Skeletal muscle tissue (tissue), 4 donors: Measurements from ENCODE around the gene FXYD1. TPM values are rescaled to one million over a fixed set of nuclear protein-coding genes. Genes with fewer than 3 reads are reported as not detected.
"Not testable (repeated sequence)": the region's sequence is repeated elsewhere in the genome, so short reads cannot be mapped to it uniquely, and the experiment has no call there.

Source experiments
- H3K27ac ChIP-seq: one replicate; pipeline ENCODE4 v1.7.0; 2013; ENCODE audit warnings: mild to moderate bottlenecking, low read depth, low read length, inconsistent platforms
- H3K27me3 ChIP-seq, 3 donors: one replicate each; pipeline ENCODE4 v1.7.0; 2013; ENCODE audit warnings: low read length in 3 of 3; ENCODE audit not compliant: control insufficient read depth in 3 of 3, insufficient read depth in 3 of 3
- H3K36me3 ChIP-seq, 3 donors: one replicate each; pipeline ENCODE4 v1.7.0; 2013; ENCODE audit warnings: low read length in 3 of 3; ENCODE audit not compliant: control insufficient read depth in 3 of 3, insufficient read depth in 3 of 3
- H3K4me1 ChIP-seq, 3 donors: one replicate each; pipeline ENCODE4 v1.7.0; 2013; ENCODE audit warnings: low read length in 3 of 3, mild to moderate bottlenecking in 3 of 3; ENCODE audit not compliant: control insufficient read depth in 3 of 3, insufficient read depth in 3 of 3
- H3K4me3 ChIP-seq, 3 donors: one replicate each; pipeline ENCODE4 v1.7.0; 2013; ENCODE audit warnings: low read length in 3 of 3
- H3K9ac ChIP-seq, 3 donors: one replicate each; pipeline ENCODE4 v1.7.0; 2013; ENCODE audit warnings: low read length in 3 of 3, mild to moderate bottlenecking in 3 of 3, moderate library complexity in 2 of 3, low read depth in 1 of 3
- H3K9me3 ChIP-seq, 3 donors: one replicate each; pipeline ENCODE4 v1.7.0; 2013; ENCODE audit warnings: low read length in 3 of 3; ENCODE audit not compliant: control insufficient read depth in 3 of 3
- total RNA-seq: library from RNA; depleted of rRNA; stranded (reverse); fragments of >200 nt; gene quantifications from one replicate; pipeline ENCODE4 v1.2.3, GENCODE V29; 2014
- donor health status: Osteomylitis.

The FXYD1 gene
- total RNA-seq, 1 donor from 2014 or later, result 45.4 TPM

DNA sequence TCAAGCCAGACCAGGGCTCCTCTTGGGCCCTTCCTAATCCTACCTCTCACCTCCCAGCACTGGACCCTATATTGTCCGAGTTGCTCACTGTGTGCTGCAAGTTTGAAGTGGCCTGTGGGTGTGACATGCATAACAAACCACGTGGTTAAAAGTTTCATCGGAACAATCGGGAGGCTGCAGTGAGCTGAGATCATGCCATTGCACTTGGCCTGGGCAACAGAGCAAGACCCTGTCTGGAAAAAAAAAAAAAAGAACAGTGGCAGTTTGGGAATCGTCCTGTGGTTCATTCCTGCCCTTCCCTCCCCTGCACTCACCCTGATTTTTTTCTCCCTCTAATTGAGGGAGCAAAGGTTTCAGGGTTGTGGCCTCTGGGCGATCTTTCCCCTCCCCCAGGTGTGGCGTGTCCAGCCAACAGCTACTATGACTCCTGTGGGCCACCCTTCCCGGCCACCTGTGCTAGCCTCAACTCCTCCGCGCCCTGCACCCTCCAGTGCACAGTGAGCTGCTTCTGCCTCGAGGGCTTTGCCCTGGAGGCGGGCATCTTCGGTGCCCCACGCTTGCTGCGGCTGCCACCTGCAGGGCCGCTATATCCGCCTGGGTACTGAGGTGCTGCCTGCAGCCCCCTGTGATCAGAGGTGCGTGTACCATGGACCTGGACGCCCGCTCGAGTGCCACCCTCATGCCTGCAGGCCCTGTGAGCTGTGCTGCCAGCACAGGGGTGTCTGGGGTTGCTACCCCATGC, 39.3 kb upstream of the FXYD1 start:
- H3K36me3 ChIP-seq, result no peaks in the 10 kb centered on the region
- no peak overlapping the region for H3K27ac ChIP-seq
- no peak overlapping the region for H3K4me3 ChIP-seq
- H3K4me1 ChIP-seq, result peaks cover 0 to 11% (median 6%) of the 10 kb centered on the region in 3 donors
- H3K9me3 ChIP-seq, result no peaks in the 10 kb centered on the region
- H3K27me3 ChIP-seq, result no peaks in the 10 kb centered on the region
- H3K9ac ChIP-seq, result no peak overlapping the region

DNA sequence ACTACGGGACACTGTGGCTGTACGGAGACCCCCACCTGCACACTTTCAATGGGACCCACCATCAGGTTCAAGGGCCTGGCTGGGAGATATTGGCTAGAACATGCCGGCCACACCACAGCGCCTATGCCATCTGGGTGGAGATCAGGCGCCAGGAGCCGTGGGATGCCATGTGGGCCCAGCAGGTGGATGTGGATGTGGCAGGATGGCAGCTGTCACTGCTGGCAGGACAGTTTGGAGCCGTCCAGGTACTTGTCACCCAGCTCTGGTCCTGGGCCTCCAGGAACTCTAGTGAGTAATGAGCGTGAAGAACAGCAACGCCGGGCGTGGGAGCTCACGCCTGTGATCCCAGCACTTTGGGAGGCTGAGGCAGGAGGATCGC, 38.7 kb upstream of the FXYD1 start:
- Histone ChIP-seq H3K9me3 (no peaks in the 10 kb centered on the region), H3K4me1 (peaks cover 0 to 11% (median 6%) of the 10 kb centered on the region in 3 donors), H3K4me3 (no peak overlapping the region), H3K36me3 (no peaks in the 10 kb centered on the region), H3K27me3 (no peaks in the 10 kb centered on the region), H3K27ac (no peak overlapping the region), H3K9ac (no peak overlapping the region)

DNA sequence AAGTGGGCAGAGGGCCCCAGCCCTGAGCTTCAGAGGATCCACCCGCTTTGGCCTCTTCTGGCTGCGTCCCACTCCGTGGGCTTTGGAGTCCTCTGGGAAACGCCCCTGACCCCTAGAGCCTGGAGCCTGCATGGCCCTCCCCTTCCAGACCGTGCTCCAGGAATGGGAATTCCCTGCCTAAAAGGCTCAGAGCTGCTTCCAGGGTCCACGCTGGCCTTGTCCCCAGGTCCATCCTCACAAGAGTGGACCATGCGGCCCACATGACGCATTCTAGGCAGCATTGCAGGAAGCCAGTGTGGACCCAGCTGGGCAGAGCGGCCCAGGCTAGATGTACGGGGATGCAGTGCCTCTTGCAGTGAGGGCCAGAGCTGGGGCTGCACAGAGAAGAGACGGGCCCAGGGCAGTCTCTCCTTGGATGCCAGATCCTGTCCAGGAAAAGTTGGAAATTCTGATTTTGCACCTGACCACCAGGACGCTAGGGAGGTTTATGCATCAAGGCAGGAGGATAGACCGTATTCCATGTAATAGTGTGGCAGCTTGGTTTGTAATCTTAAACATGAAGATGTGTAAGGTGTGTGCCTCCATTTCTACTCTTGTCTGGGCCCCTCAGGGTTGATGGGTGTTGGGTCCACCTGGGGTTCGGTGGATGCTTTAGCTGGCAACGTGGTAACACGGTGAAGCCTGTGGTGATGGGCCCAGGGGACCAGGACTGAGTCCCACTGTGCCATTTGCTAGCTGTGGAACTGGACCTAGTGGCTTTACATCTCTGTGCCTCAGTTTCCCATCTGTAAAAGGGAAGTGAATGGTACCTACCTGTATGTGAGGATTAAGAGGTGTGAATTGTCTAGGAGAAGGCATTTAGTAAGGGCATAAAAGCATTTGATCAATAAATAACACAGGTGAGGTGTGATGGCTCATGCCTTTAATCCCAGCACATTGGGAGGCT, 37.8 kb upstream of the FXYD1 start:
- no peaks in the 10 kb centered on the region for H3K36me3 ChIP-seq
- H3K27ac ChIP-seq, result no peak overlapping the region
- H3K9me3 ChIP-seq, result no peaks in the 10 kb centered on the region
- no peaks in the 10 kb centered on the region for H3K27me3 ChIP-seq
- H3K4me1 ChIP-seq, result peaks cover 0 to 11% (median 6%) of the 10 kb centered on the region in 3 donors
- H3K9ac ChIP-seq, result no peak overlapping the region
- no peak overlapping the region for H3K4me3 ChIP-seq

DNA sequence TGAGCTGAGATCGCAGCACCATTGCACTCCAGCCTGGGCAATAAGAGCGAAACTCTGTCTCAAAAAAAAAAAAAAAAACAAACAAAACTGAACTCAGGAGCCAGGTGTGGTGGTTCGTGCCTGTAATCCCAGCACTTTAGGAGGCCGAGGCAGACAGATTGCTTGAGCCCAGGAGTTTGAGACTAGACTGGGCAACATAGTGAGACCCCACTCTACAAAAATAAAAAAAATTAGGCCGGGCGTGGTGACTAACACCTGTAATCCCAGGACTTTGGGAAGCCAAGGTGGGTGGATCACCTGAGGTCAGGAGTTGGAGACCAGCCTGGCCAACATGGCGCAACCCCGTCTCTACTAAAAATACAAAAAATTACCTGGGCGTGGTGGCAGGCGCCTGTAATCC, 36.7 kb upstream of the FXYD1 start:
- not testable (repeated sequence) for H3K4me3 ChIP-seq, H3K27ac ChIP-seq, H3K36me3 ChIP-seq, H3K27me3 ChIP-seq, H3K9ac ChIP-seq, H3K9me3 ChIP-seq
- H3K4me1 ChIP-seq, result peaks cover 0 to 14% (median 7%) of the 10 kb centered on the region in 3 donors

DNA sequence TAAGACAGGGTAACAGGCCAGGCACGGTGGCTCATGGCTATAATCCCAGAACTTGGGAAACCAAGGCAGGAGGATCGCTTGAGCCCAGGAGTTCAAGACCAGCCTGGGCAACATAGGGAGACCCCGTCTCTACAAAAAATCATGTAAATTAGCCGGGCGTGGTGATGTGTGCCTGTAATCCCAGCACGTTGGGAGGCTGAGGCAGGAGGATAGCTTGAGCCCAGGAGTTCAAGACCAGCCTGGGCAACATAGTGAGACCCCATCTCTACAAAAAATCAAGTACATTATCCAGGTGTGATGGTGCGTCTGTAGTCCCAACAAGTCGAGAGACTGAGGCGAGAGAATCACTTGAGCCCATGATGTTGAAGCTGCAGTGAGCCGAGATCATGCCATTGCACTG, 35.0 kb upstream of the FXYD1 start:
- not testable (repeated sequence) for H3K9me3 ChIP-seq, H3K27ac ChIP-seq, H3K9ac ChIP-seq, H3K4me3 ChIP-seq, H3K36me3 ChIP-seq, H3K27me3 ChIP-seq
- H3K4me1 ChIP-seq, result peaks cover 0 to 15% (median 7%) of the 10 kb centered on the region in 3 donors

DNA sequence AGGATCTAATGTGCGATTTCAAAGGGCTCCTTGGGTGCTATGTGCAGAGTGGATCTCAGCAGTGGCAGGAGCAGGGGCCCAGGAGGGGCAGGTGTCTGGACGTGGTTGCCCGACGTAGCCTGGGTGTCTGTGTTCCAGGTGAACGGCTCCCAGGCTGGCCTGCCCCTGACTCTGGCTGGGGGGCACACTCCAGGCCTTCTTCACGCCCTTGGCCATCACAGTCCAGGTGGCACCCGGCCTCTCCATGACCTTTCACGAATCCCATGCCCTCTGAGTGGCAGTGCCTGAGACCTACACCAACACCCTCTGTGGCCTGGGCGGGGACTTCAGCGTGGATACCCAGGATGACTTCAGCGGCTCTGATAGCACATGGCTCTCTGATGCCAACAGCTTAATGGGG, 34.3 kb upstream of the FXYD1 start:
- peaks cover 0 to 13% (median 4%) of the 10 kb centered on the region in 3 donors for H3K4me1 ChIP-seq
- H3K36me3 ChIP-seq, result no peaks in the 10 kb centered on the region
- H3K9me3 ChIP-seq, result no peaks in the 10 kb centered on the region
- H3K27ac ChIP-seq, result no peak overlapping the region
- H3K9ac ChIP-seq, result no peak overlapping the region
- H3K4me3 ChIP-seq, result no peak overlapping the region
- no peaks in the 10 kb centered on the region for H3K27me3 ChIP-seq

DNA sequence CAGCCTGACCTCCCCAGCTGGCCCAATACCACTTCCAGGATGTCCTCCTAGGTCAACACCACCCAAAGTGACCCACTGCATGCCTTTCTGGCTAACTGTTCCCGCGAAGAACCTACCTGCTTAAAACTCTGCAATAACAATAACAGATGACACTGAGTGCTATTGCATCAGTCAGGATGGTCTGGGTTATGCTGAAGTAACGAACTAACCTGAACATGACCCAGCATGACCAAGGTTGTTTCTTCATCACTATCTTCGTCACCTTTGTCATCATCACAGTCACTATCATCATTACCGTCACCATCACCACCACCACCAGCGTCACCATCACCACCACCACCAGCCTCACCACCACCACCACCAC, 33.6 kb upstream of the FXYD1 start:
- Histone ChIP-seq H3K4me1 (peaks cover 0 to 18% (median 9%) of the 10 kb centered on the region in 3 donors), H3K36me3 (no peaks in the 10 kb centered on the region), H3K4me3 (no peak overlapping the region), H3K27ac (no peak overlapping the region), H3K9ac (no peak overlapping the region), H3K9me3 (no peaks in the 10 kb centered on the region), H3K27me3 (no peaks in the 10 kb centered on the region)

DNA sequence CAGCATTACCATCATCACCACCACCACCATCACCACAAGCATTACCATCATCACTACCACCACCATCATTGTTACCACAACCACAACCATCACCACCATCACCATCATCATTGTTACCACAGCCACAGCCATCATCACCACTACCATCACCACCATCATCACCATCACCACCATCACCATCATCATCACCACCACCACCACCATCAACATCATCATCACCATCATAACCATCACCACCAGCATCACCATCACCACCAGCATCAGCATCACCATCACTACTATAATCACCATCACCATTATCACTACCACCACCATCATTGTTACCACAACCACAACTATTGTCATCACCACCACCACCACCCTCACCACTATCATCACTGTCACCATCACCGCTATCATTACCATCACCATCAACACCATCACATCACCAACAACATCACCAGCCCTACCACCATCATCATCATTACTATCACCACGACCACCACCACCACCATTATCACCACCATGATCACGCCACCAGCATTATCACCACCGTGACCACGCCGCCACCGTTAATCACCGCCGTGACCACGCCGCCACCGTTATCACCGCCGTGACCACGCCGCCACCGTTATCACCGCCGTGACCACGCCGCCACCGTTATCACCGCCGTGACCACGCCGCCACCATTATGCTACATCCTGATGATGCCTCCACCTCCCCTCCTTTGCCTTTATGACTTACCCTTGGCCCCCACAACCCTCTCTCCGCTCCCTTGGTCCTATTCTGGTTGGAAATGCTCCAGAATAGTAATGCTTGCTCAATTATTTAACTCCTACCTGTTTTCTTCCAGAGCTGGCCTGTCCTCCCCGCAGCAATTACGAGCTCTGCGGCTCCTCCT, 33.0 kb upstream of the FXYD1 start:
- Histone ChIP-seq H3K36me3 (no peaks in the 10 kb centered on the region), H3K27ac (peak overlapping the region; percentile 15), H3K9ac (no peak overlapping the region), H3K4me1 (peaks cover 0 to 18% (median 9%) of the 10 kb centered on the region in 3 donors), H3K4me3 (no peak overlapping the region), H3K9me3 (no peaks in the 10 kb centered on the region), H3K27me3 (no peaks in the 10 kb centered on the region)

DNA sequence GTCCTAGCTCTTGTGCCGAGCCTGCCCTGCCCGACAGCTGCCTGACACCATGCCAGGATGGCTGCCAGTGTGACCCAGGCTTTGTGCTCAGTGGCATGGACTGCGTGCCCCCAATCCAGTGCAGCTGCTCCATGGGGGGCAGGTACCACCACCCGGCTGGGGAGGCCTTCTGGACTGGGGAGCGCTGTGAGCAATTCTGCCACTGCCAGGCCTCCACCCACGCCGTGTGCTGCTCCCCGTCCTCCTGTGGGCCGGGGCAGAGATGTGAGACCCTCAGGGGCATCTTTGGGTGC, 32.4 kb upstream of the FXYD1 start:
- Histone ChIP-seq H3K4me3 (no peak overlapping the region), H3K27ac (peak overlapping the region; percentile 15), H3K4me1 (peaks cover 0 to 18% (median 9%) of the 10 kb centered on the region in 3 donors), H3K9ac (no peak overlapping the region), H3K27me3 (no peaks in the 10 kb centered on the region), H3K36me3 (no peaks in the 10 kb centered on the region), H3K9me3 (no peaks in the 10 kb centered on the region)
